Mesothelial cell of epicardium (in vitro differentiated cells): ENCODE measurements around the gene SSR4. TPM values are rescaled to one million over a fixed set of nuclear protein-coding genes. Genes with fewer than 3 reads are reported as not detected.

Experiments
- DNase-seq, 2 experiments: peaks; one replicate each; pipeline ENCODE4 v3.0.0; 2021; ENCODE audit warnings: low spot score in 2 of 2; ENCODE audit not compliant: unreplicated experiment in 2 of 2
- H3K27ac Mint-ChIP-seq: 2 replicates; pipeline ENCODE4 v1.8.0; 2021; ENCODE audit warnings: mixed read lengths
- H3K27me3 Mint-ChIP-seq: 2 replicates; pipeline ENCODE4 v1.8.0; 2021; ENCODE audit warnings: low read depth, mixed read lengths
- H3K36me3 Mint-ChIP-seq: 2 replicates; pipeline ENCODE4 v1.8.0; 2021; ENCODE audit warnings: mixed read lengths
- H3K4me1 Mint-ChIP-seq: 2 replicates; pipeline ENCODE4 v1.8.0; 2021; ENCODE audit warnings: mixed read lengths
- H3K4me3 Mint-ChIP-seq: 2 replicates; pipeline ENCODE4 v1.8.0; 2021; ENCODE audit warnings: mild to moderate bottlenecking, moderate library complexity, mixed read lengths
- H3K9me3 Mint-ChIP-seq: 2 replicates; pipeline ENCODE4 v1.8.0; 2021; ENCODE audit warnings: mixed read lengths
- total RNA-seq: library from RNA; stranded (reverse); gene quantifications from 3 replicates; pipeline ENCODE4 v1.2.1, GENCODE V29; 2021
- TF ChIP-seq, protein P1 (sequence below): fragments of 200-600 bp; sonication (generic); IDR thresholded peaks from one replicate; pipeline ENCODE4 v1.5.0; 2021; ENCODE audit warnings: antibody characterized with exemption; ENCODE audit not compliant: unreplicated experiment

SSR4 gene
- total RNA-seq, 1 donor from 2014 or later, result 213 TPM

- Mint-ChIP-seq H3K27ac (peak overlapping the region; percentile 50), H3K9me3 (peaks cover 11% of the 10 kb centered on the region), H3K4me1 (peaks cover 5% of the 10 kb centered on the region), H3K36me3 (no peaks in the 10 kb centered on the region), H3K4me3 (peak overlapping the region; percentile 58), H3K27me3 (peaks cover 5% of the 10 kb centered on the region)
- DNase-seq, result no peak
- TF ChIP-seq, protein P1, sequence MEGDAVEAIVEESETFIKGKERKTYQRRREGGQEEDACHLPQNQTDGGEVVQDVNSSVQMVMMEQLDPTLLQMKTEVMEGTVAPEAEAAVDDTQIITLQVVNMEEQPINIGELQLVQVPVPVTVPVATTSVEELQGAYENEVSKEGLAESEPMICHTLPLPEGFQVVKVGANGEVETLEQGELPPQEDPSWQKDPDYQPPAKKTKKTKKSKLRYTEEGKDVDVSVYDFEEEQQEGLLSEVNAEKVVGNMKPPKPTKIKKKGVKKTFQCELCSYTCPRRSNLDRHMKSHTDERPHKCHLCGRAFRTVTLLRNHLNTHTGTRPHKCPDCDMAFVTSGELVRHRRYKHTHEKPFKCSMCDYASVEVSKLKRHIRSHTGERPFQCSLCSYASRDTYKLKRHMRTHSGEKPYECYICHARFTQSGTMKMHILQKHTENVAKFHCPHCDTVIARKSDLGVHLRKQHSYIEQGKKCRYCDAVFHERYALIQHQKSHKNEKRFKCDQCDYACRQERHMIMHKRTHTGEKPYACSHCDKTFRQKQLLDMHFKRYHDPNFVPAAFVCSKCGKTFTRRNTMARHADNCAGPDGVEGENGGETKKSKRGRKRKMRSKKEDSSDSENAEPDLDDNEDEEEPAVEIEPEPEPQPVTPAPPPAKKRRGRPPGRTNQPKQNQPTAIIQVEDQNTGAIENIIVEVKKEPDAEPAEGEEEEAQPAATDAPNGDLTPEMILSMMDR, result no peak
Measured at GRCh38 chrX:153819384-153820040, 25.0 kb downstream of the SSR4 start.

- no peak overlapping the region for H3K4me3 Mint-ChIP-seq
- H3K36me3 Mint-ChIP-seq, result no peaks in the 10 kb centered on the region
- peaks cover 4% of the 10 kb centered on the region for H3K9me3 Mint-ChIP-seq
- peaks cover 16% of the 10 kb centered on the region for H3K27me3 Mint-ChIP-seq
- H3K27ac Mint-ChIP-seq, result no peak overlapping the region
- H3K4me1 Mint-ChIP-seq, result peaks cover 5% of the 10 kb centered on the region
- no peak for DNase-seq
- TF ChIP-seq, protein P1, result no peak
Measured at GRCh38 chrX:153820601-153821000, 26.1 kb downstream of the SSR4 start.

DNA sequence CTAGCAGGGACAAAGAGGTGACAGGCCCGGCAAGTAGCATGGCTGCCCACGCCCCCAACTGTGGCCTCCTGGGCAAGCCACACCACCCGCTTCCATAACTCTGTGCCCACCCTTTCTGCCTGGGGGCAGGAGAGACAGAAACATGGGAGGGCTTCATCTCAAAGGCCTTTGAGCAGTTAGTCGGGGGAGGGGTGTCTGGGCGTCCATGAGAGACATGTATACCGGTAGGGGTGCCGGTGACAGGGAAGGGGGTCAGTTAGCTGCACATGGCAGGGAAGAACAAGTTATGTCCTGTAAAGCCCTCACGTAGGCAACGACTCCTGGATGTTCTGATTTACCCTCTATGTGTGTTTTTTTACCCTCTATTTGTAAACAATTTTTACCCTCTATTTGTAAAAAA is 26.6 kb downstream of the SSR4 start:
- H3K27ac Mint-ChIP-seq, result no peak overlapping the region

GRCh38 chrX:153824348-153824747 is 29.9 kb downstream of the SSR4 start:
- TF ChIP-seq, protein P1, result no peak
- Mint-ChIP-seq H3K27me3 (peaks cover 46% of the 10 kb centered on the region), H3K36me3 (no peaks in the 10 kb centered on the region), H3K4me1 (peaks cover 4% of the 10 kb centered on the region), H3K4me3 (no peak overlapping the region), H3K9me3 (peaks cover 11% of the 10 kb centered on the region), H3K27ac (no peak overlapping the region)
- DNase-seq, result no peak

More for the DNA sequence above, 26.6 kb downstream of the SSR4 start:
- TF ChIP-seq, protein P1, result no peak
- Mint-ChIP-seq H3K9me3 (peaks cover 4% of the 10 kb centered on the region), H3K36me3 (no peaks in the 10 kb centered on the region), H3K27me3 (peaks cover 18% of the 10 kb centered on the region), H3K4me1 (peaks cover 5% of the 10 kb centered on the region), H3K4me3 (no peak overlapping the region)
- DNase-seq, result no peak

GRCh38 chrX:153825042-153825441 is 30.6 kb downstream of the SSR4 start:
- H3K4me3 Mint-ChIP-seq, result no peak overlapping the region
- H3K27me3 Mint-ChIP-seq, result peaks cover 47% of the 10 kb centered on the region
- H3K36me3 Mint-ChIP-seq, result no peaks in the 10 kb centered on the region
- peaks cover 11% of the 10 kb centered on the region for H3K9me3 Mint-ChIP-seq
- TF ChIP-seq, protein P1, result no peak
- DNase-seq, result no peak
- H3K27ac Mint-ChIP-seq, result no peak overlapping the region
- H3K4me1 Mint-ChIP-seq, result no peaks in the 10 kb centered on the region
